ENCODE measurements around the gene OR51E2.

DNA sequence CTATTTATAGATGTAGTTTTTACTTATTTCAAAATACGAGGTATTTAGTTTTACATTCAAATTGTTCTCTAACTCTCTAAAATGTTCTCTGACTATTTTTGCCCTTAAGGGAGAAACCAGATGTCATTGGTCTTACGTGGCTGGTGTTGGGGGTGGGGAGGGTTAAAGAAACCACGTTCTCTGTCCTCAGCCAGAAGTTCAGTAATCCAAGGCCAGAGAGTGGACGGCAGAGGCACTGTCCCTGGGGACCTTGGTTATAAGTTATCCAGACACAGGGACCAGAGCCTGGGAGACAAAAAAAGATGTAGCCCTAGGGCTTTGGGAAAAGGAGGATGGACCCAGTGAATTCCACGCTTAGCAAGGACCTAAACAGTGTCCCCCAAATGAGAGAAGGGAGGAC is 54.6 kb downstream of the OR51E2 start:
- TF ChIP-seq CTCF (IDR thresholded peaks at IDR 0.05; ENCODE audit: low read depth, low read length) (no peak), EZH2phosphoT487 (IDR thresholded peaks at IDR 0.05; ENCODE audit: low read depth) (no peak)
